HCT116 (cell line): Measurements from ENCODE around the gene TBL1X. TPM values are rescaled to one million over a fixed set of nuclear protein-coding genes. Genes with fewer than 3 reads are reported as not detected.

Experiments used
- ATAC-seq: fragments of 200-7000 bp; cut with Tn5 transposase; 2 replicates; pipeline ENCODE4 v1.9.1; 2020; ENCODE audit warnings: mild to moderate bottlenecking, moderate library complexity
- BruUV-seq: library from RNA; stranded (reverse); fragments of 400-500 nt; replicated peaks from 2 replicates; lab custom pipeline; 2021; lab: Mats Ljungman, UMichigan
- CTCF ChIA-PET: fragments of 300-600 bp; sonication (Branson Sonifier 250); formaldehyde crosslinking; loops from one replicate; lab custom pipeline; 2021; ENCODE audit warnings: antibody characterized with exemption; lab: Charles Lee
- POLR2A ChIA-PET: fragments of 300-600, 350-600 bp; sonication (Branson Sonifier 250); formaldehyde crosslinking; loops from one replicate; lab custom pipeline; 2021; ENCODE audit warnings: antibody characterized with exemption; lab: Charles Lee
- RAD21 ChIA-PET, 2 experiments: fragments of 300-600 bp; sonication (Branson Sonifier 250); formaldehyde crosslinking; loops; one replicate each; lab custom pipeline; 2023; ENCODE audit warnings: low total read pairs in 2 of 2; ENCODE audit not compliant: uncharacterized antibody in 2 of 2, unreplicated experiment in 2 of 2, low non-redundant PET in 1 of 2; lab: Charles Lee
- DNase-seq: peaks from one replicate; pipeline ENCODE4 v3.0.0-alpha.2; 2010; ENCODE audit warnings: low read depth, low spot score
- H2AFZ ChIP-seq: fragments of 200-600 bp; shearing (Covaris generic), sonication (generic); 2 replicates; pipeline ENCODE4 v1.6.1; 2017; ENCODE audit warnings: low read depth, mixed run types, mixed read lengths, antibody characterized with exemption, low read length; ENCODE audit not compliant: poor library complexity, severe bottlenecking
- H3K27ac ChIP-seq: 2 replicates; pipeline ENCODE4 v1.5.1; 2012; ENCODE audit warnings: low read depth, low read length
- H3K27me3 ChIP-seq: fragments of 200-600 bp; sonication (generic); 2 replicates; pipeline ENCODE4 v1.6.1; 2016; ENCODE audit warnings: mixed run types, low read length, mixed read lengths; ENCODE audit not compliant: insufficient read depth
- H3K36me3 ChIP-seq, 2 experiments: fragments of 200-500 bp in 1 of 2; fragments of 200-600 bp in 1 of 2; sonication (Bioruptor generic) in 1 of 2; sonication (generic) in 1 of 2; 2 replicates each; pipeline versions ENCODE4 v1.5.1 to v1.6.1; 2014 to 2016; ENCODE audit warnings: low read length in 2 of 2, inconsistent platforms in 1 of 2, mixed read lengths in 1 of 2, mixed run types in 1 of 2; ENCODE audit not compliant: insufficient read depth in 2 of 2, control insufficient read depth in 1 of 2
- H3K4me1 ChIP-seq, 2 experiments: fragments of 200-600 bp in 1 of 2; sonication (generic) in 1 of 2; 2 replicates each; pipeline versions ENCODE4 v1.5.1 to v1.6.1; 2012 to 2017; ENCODE audit warnings: low read length in 2 of 2, inconsistent platforms in 1 of 2, mild to moderate bottlenecking in 1 of 2, mixed read lengths in 1 of 2, mixed run types in 1 of 2, moderate library complexity in 1 of 2; ENCODE audit not compliant: insufficient read depth in 2 of 2, control insufficient read depth in 1 of 2
- H3K4me2 ChIP-seq: fragments of 200-600 bp; sonication (generic); 2 replicates; pipeline ENCODE4 v1.6.1; 2017; ENCODE audit warnings: mixed run types, low read length, mixed read lengths
- H3K4me3 ChIP-seq, 2 experiments: fragments of 200-600 bp in 1 of 2; sonication (generic) in 1 of 2; replicated peaks in 1 of 2; 2 replicates each; pipeline ENCODE4 v1.5.1; 2011 to 2016; ENCODE audit warnings: low read length in 2 of 2, control low read depth in 1 of 2, low read depth in 1 of 2, mild to moderate bottlenecking in 1 of 2, mixed read lengths in 1 of 2, mixed run types in 1 of 2
- H3K79me2 ChIP-seq: fragments of 200-600 bp; sonication (generic); 2 replicates; pipeline ENCODE4 v1.6.1; 2017; ENCODE audit warnings: mild to moderate bottlenecking, mixed run types, low read length, moderate library complexity, mixed read lengths; ENCODE audit not compliant: insufficient read depth
- H3K9ac ChIP-seq: fragments of 200-600 bp; sonication (generic); 2 replicates; pipeline ENCODE4 v1.6.1; 2016; ENCODE audit warnings: low read length, mixed read lengths
- H3K9me2 ChIP-seq: fragments of 200-600 bp; sonication (generic), shearing (Covaris generic); 2 replicates; pipeline ENCODE4 v1.6.1; 2017; ENCODE audit warnings: mixed run types, mild to moderate bottlenecking, moderate library complexity; ENCODE audit not compliant: insufficient read depth
- H3K9me3 ChIP-seq, 2 experiments: fragments of 200-500 bp in 1 of 2; fragments of 200-600 bp in 1 of 2; sonication (Bioruptor generic) in 1 of 2; sonication (generic) in 1 of 2; 2 replicates each; pipeline ENCODE4 v1.6.1; 2014 to 2017; ENCODE audit warnings: low read length in 2 of 2, mixed read lengths in 2 of 2, inconsistent platforms in 1 of 2, low read depth in 1 of 2, mild to moderate bottlenecking in 1 of 2, mixed run types in 1 of 2, moderate library complexity in 1 of 2; ENCODE audit not compliant: control insufficient read depth in 1 of 2, insufficient read depth in 1 of 2
- H4K20me1 ChIP-seq: fragments of 200-600 bp; sonication (generic), shearing (Covaris generic); 2 replicates; pipeline ENCODE4 v1.6.1; 2017; ENCODE audit warnings: mixed run types, mild to moderate bottlenecking, moderate library complexity; ENCODE audit not compliant: insufficient read depth
- CBX3 ChIP-seq: IDR thresholded peaks from 2 replicates; pipeline ENCODE4 v1.6.1; 2012; ENCODE audit warnings: low read depth
- EGR1 ChIP-seq: IDR thresholded peaks from 2 replicates; pipeline ENCODE4 v1.6.1; 2012; ENCODE audit warnings: low read depth
- ELF1 ChIP-seq: IDR thresholded peaks from 2 replicates; pipeline ENCODE4 v1.6.1; 2012; ENCODE audit warnings: low read depth, borderline replicate concordance
- EZH2 ChIP-seq: fragments of 200-600 bp; sonication (generic); IDR thresholded peaks from 2 replicates; pipeline ENCODE4 v1.6.1; 2017; ENCODE audit warnings: antibody characterized with exemption, mixed run types
- FOSL1 ChIP-seq: IDR thresholded peaks from 2 replicates; pipeline ENCODE4 v1.6.1; 2012; ENCODE audit warnings: low read depth
- POLR2A ChIP-seq: IDR thresholded peaks from 2 replicates; pipeline ENCODE4 v1.7.0; 2011; ENCODE audit warnings: borderline replicate concordance; ENCODE audit not compliant: insufficient read depth, insufficient read length; ENCODE audit errors: extremely low read depth
- SIN3A ChIP-seq: IDR thresholded peaks from 2 replicates; pipeline ENCODE4 v1.6.1; 2012; ENCODE audit warnings: low read depth
- SP1 ChIP-seq: IDR thresholded peaks from 2 replicates; pipeline ENCODE4 v1.6.1; 2012; ENCODE audit warnings: low read depth
- SRF ChIP-seq: IDR thresholded peaks from 2 replicates; pipeline ENCODE4 v1.6.1; 2012; ENCODE audit warnings: low read depth
- TCF7L2 ChIP-seq: IDR thresholded peaks from 2 replicates; pipeline ENCODE4 v1.7.0; 2011; ENCODE audit warnings: borderline replicate concordance, inconsistent platforms; ENCODE audit not compliant: insufficient read depth, insufficient read length; ENCODE audit errors: extremely low read depth
- YY1 ChIP-seq: IDR thresholded peaks from 2 replicates; pipeline ENCODE4 v1.6.1; 2011; ENCODE audit warnings: low read length, low read depth, moderate library complexity, mild to moderate bottlenecking; ENCODE audit not compliant: insufficient replicate concordance; ENCODE audit errors: extremely low read depth
- ZNF274 ChIP-seq: fragments of 200-500 bp; sonication (Bioruptor generic); IDR thresholded peaks from 2 replicates; pipeline ENCODE4 v1.6.1; 2014; ENCODE audit warnings: mild to moderate bottlenecking, low read depth, low read length, inconsistent platforms
- intact Hi-C: fragments of 100-400 bp; cut with micrococcal nuclease; formaldehyde crosslinking; loops from 2 replicates; pipeline ENCODE4 v1.10.0; 2022
- total RNA-seq: library from RNA; stranded (reverse); gene quantifications from one replicate; pipeline ENCODE4 v1.2.1, GENCODE V29; 2021; ENCODE audit not compliant: unreplicated experiment
- TF ChIP-seq, protein P1 (sequence below): IDR thresholded peaks from 2 replicates; pipeline ENCODE4 v1.6.1; 2012
- TF ChIP-seq, protein P2 (sequence below): IDR thresholded peaks from 2 replicates; pipeline ENCODE4 v1.6.1; 2011; ENCODE audit warnings: mild to moderate bottlenecking, low read length, moderate library complexity; ENCODE audit not compliant: insufficient replicate concordance; ENCODE audit errors: extremely low read depth

TBL1X gene
- total RNA-seq, 1 experiment from 2014 or later, result 37.8 TPM

DNA sequence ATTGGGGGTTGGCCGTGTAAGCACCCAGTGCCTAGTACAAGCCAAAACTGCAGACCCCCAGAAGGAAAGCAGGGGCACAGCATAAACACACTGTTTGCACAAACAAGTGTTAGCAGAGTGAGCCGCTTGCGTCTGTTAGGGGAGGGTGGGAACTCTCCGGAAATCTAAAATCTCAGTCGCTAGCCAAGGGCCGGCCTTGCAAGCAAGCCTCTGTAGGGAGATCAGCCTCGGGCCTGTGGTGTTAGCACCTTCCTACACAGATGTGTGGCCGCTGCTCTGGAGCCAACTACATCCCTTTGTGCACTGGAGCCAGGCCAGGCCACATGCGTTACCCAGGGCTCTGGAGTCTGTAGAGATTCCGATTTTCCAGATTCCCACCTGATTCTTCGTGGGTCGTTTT lies 233.7 kb downstream of the TBL1X start:
- Histone ChIP-seq H3K9ac (no peak overlapping the region), H3K79me2 (no peaks in the 10 kb centered on the region), H3K4me1 (no peaks in the 10 kb centered on the region), H3K27ac (no peak overlapping the region), H3K36me3 (no peaks in the 10 kb centered on the region; a peak in 1 of 4 replicates), H4K20me1 (no peaks in the 10 kb centered on the region), H3K27me3 (no peaks in the 10 kb centered on the region), H2AFZ (no peak overlapping the region), H3K4me2 (no peak overlapping the region), H3K4me3 (no peak overlapping the region), H3K9me2 (no peaks in the 10 kb centered on the region), H3K9me3 (no peaks in the 10 kb centered on the region)
- TF ChIP-seq FOSL1 (no peak), ZNF274 (no peak), SRF (no peak), SP1 (no peak), POLR2A (no peak), ELF1 (no peak), EGR1 (no peak), SIN3A (no peak), TCF7L2 (no peak), CBX3 (no peak), YY1 (no peak), EZH2 (no peak)
- TF ChIP-seq, protein P1, sequence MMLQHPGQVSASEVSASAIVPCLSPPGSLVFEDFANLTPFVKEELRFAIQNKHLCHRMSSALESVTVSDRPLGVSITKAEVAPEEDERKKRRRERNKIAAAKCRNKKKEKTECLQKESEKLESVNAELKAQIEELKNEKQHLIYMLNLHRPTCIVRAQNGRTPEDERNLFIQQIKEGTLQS, result no peak
- TF ChIP-seq, protein P2, sequence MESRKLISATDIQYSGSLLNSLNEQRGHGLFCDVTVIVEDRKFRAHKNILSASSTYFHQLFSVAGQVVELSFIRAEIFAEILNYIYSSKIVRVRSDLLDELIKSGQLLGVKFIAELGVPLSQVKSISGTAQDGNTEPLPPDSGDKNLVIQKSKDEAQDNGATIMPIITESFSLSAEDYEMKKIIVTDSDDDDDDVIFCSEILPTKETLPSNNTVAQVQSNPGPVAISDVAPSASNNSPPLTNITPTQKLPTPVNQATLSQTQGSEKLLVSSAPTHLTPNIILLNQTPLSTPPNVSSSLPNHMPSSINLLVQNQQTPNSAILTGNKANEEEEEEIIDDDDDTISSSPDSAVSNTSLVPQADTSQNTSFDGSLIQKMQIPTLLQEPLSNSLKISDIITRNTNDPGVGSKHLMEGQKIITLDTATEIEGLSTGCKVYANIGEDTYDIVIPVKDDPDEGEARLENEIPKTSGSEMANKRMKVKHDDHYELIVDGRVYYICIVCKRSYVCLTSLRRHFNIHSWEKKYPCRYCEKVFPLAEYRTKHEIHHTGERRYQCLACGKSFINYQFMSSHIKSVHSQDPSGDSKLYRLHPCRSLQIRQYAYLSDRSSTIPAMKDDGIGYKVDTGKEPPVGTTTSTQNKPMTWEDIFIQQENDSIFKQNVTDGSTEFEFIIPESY, result no peak
- ChIA-PET RAD21 (interaction anchor here in 1 of 2 experiments (0.7 kb wide), 1 partner anchor 232 kb away, joined by 3 read pairs; no protein-coding TSS in a partner anchor), CTCF (no interaction called here), POLR2A (no interaction called here)
- intact Hi-C loops, result no loop called here
- no peak for DNase-seq
- ATAC-seq, result no peak
- BruUV-seq, result no TSS peak
